Measurements from ENCODE around the gene CUEDC1.

DNA sequence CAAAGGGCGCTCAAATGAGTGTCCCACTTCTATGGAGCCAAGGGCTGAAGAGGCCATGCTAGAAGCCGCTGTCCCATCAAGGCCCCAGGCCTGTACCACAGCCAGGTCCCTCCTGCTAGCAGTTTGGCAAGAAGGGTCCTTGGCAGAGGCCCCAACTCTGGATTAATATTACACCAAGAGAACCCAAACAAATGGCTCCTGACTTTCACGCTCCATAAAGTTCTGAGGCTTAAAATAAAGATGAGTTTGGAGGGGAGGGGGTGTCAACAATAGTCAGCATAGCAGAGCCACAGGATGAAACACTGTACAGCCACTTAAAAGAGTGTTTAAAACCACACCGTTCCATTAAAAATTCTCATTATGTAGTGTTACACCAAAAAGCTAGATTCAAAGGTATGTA, 30.5 kb downstream of the CUEDC1 start:
- TF ChIP-seq, protein P1, sequence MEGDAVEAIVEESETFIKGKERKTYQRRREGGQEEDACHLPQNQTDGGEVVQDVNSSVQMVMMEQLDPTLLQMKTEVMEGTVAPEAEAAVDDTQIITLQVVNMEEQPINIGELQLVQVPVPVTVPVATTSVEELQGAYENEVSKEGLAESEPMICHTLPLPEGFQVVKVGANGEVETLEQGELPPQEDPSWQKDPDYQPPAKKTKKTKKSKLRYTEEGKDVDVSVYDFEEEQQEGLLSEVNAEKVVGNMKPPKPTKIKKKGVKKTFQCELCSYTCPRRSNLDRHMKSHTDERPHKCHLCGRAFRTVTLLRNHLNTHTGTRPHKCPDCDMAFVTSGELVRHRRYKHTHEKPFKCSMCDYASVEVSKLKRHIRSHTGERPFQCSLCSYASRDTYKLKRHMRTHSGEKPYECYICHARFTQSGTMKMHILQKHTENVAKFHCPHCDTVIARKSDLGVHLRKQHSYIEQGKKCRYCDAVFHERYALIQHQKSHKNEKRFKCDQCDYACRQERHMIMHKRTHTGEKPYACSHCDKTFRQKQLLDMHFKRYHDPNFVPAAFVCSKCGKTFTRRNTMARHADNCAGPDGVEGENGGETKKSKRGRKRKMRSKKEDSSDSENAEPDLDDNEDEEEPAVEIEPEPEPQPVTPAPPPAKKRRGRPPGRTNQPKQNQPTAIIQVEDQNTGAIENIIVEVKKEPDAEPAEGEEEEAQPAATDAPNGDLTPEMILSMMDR (IDR thresholded peaks at IDR 0.05) = no peak
- TF ChIP-seq POLR2AphosphoS5 (IDR thresholded peaks at IDR 0.05) (no peak), EP300 (IDR thresholded peaks at IDR 0.05; ENCODE audit: low read depth) (no peak)

Measured in transverse colon (tissue), 4 donors.